G401.6 (cell line): ENCODE measurements around the gene MT1H.
"Not testable (repeated sequence)": the region's sequence is repeated elsewhere in the genome, so short reads cannot be mapped to it uniquely, and the experiment has no call there.

ENCODE experiments used
- FAIRE-seq: peaks from 2 replicates; lab custom pipeline; 2012; peaks lifted over from hg19 to GRCh38; lab: Jason Lieb, UNC

Gene MT1H

GRCh38 chr16:56684926-56685590, 15.4 kb downstream of the MT1H start:
- no peak for FAIRE-seq

- no peak for FAIRE-seq
These were observed 17.1 kb downstream of the MT1H start for GRCh38 chr16:56686758-56687157.

- FAIRE-seq = no peak
These were observed 19.1 kb downstream of the MT1H start for GRCh38 chr16:56688762-56689161.

DNA sequence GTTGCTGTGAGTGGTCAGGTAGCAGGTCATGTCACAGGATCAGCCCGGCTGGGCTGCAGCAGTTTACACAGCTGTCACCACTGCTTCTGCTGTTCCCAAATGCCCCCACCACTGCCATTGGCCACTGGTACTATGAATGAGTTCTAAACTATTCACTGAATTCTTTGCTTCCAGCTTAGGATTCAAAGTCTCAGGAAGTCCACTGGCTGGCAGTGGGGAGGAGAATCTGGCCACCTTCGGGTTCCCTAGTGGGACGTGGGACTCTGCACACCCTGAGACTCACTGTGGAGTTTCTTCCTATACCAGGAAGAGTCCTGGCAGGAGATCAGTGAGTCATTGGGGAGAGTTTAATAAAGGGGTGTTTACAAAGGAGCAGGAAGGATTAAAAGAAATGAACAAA, 19.6 kb downstream of the MT1H start:
- no peak for FAIRE-seq

GRCh38 chr16:56690420-56691122, 21.0 kb downstream of the MT1H start:
- no peak for FAIRE-seq

DNA sequence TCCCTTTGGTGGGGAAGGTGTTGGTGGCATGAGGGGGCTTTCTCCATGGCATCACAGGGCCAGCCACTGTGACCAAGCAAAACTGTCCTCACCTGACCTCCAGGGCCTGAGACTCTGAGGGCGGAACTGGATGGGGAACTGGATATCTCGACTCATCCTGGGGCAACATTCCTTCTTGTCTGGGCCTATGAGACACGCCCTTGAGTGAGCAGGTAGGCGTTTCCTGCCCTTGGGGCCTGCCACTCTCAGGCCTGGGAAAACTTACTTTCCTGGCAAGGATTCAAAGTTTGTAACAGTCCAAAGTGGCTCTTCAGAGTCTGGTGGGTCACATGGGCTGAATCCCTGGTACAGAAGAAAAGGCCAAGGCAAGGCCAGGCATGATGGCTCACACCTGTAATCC, 22.3 kb downstream of the MT1H start:
- FAIRE-seq = no peak

DNA sequence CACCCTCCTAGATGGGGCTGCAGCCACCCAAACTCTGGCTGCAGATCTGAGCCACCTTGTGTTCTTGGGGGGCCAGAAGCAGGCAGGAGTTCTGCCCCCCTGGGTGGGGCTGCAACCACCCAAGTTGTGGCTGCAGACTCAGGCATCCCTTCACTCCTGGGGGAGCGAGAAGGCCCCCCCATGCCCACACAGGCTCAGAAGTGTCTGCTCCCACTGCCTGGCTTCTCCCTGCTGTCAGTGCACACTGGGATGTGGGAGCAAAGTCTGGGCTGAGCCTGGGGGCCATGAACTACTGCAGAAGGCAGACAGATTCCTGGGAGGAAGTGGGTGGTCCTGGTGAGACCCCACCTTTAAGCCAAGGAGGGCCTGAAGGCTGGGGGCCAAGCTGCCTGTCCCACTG, 25.6 kb downstream of the MT1H start:
- FAIRE-seq = no peak

DNA sequence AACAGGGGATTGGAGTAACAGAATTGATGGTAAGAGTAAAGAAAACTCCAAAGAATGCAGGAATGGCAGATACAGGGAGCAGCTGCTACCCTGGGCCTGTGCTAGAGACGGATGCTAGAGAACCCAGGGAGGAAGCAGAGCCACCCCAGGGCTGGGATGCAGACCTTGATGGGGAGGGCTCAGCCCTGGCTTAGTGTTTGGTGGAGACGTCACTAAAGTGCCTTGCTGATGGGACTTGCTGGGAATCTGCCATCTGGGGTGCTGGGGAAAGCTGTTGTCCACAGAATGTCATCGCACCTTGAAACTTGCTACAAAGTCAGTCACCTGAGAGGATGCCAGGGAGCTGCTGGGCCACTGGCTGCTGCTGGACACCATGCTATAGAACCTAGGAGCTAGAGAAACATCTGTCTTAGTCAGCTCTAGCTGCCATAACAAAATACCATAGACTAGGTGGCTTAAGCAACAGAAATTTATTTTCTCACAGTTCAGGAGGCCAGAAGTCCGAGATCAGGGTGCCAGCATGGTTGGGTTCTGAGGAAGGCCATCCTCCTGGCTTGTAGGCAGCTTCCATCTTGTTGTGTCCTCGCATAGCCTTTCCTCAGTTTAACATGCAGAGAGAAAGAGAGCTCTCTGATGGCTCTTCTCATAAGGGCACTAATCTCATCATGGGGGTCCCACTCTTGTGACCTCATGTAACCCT, 28.0 kb downstream of the MT1H start:
- FAIRE-seq = no peak

DNA sequence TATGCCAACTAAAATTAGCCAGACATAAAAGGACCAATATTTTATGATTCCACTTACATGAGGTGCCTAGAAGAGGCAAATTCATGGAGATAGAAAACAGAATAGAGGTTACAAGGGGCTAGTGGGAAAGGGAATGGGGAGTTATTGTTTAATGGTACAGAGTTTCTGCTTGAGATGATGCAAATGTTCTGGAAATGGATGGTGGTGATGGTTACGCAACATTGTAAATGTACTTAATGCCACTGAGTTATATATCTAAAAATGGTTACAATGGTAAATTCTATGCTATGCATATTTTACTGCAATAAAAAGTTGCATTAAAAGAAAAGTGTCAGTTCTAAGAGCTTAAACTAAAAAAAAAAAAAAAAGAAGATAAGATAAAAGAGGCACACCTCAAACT, 30.6 kb downstream of the MT1H start:
- no peak for FAIRE-seq

- FAIRE-seq = no peak
These were observed 31.0 kb downstream of the MT1H start for GRCh38 chr16:56700631-56701030.

GRCh38 chr16:56701534-56701933, 31.9 kb downstream of the MT1H start:
- no peak for FAIRE-seq

- no peak for FAIRE-seq
These were observed 33.2 kb downstream of the MT1H start for GRCh38 chr16:56702836-56703235.

DNA sequence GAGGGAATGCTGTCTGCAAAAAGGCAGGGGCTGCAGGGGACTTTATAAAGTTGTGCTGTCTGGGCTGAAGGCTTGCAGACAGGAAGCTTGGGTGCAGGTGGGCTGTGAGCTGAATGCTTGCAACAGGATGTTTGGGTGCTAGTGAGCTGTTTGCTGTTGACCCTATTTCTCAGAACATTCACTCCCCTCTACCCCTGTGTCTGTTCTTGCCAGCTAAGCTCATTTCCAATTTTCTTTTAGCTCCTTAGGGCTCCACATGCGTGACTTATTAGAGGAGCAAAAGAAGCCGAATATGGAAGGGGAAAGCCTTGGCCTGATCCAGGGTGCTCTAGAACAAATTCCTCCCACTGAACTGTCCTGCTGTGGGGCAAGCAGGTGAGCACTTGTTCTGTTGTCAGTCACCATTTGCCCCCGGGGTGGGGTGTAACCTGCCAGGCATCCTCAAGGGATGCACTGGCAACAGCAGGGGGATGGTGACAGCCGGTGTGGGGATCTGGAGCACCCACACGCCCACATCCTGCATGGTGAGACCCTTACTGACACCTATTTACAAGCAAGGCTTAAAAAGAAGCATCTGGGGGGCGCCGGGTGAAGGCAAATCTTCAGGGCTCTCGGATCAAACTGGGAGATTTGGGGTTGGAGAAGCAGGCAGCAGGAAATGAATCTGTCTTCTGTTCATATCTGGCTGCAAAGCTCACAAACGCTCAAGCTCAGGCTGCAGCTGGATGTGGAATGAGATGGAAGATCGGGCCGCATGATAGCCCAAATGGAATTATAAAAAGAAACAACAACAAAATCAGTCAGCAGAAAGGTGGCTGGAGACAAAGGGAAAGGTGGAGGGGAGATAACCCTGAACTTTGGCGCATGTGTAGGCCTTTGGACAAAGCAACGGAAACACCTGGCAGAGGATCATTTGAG, 39.2 kb downstream of the MT1H start:
- FAIRE-seq = no peak

- FAIRE-seq = no peak
These were observed 39.9 kb downstream of the MT1H start for GRCh38 chr16:56709443-56710040.

DNA sequence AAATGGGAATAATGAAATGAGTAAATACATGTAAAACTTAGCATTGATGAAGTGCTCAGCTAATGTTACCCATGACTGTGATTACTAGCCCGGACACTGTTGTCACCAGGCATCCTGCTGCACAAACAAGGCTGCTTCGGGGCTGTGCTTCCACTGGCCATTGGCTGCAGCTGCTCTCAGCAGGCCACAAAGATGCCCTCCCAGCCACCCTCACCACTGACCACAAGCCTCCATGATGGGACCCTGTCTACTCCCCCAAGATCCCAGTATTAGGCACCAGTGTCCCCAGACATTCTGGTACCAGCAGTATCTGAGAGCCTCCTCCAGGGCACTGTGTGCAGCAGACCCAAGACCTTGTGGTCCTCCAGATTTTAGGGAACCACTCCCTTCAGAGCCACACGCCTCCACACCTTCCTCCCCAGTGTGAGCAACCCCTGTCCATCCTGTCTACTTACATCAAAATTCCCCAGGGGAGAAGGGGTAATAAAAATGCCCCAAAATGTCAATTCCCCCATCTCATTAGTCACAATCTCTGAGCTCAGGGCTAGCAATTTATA, 40.6 kb downstream of the MT1H start:
- FAIRE-seq = no peak

- FAIRE-seq = no peak
These were observed 42.2 kb downstream of the MT1H start for GRCh38 chr16:56711862-56712261.

GRCh38 chr16:56713794-56714193, 44.2 kb downstream of the MT1H start:
- no peak for FAIRE-seq

DNA sequence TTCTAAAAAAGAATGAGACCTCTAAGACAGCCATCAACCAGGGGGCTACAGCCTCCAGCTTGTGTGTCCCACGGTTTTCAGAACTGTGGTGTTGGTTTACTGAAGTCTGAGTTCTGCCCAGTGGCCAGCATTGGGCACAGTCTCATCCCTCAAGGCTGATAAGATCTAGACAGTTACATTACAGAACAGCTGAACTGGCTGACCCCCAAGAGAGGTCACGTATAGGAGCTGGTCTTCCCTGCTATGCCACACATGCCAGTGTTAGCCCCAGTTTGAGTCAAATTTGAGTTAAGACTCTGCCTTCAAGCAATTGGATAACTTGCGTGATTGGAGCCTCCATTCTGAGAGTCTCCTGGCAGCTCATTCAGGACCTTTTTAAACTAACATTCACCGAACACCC, 45.5 kb downstream of the MT1H start:
- FAIRE-seq = no peak

DNA sequence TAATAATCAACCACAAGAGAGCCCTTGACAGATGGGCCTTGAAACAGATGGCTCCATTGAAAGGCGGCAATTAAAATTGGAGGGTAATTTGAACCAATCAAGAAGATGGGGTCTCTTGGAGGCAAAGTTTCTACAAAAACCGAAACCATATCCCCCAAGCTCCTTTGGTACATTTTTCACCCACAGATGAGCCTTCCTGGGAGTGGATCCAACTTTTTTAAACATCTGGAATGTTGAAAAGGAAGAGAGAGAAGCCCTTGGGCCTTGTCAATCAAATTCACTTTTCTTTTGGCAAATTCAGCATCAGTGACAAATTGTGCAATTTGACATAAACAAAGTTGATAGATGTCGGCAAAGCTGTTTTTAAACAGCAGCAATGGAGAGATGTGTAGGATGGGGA, 47.1 kb downstream of the MT1H start:
- FAIRE-seq = no peak

DNA sequence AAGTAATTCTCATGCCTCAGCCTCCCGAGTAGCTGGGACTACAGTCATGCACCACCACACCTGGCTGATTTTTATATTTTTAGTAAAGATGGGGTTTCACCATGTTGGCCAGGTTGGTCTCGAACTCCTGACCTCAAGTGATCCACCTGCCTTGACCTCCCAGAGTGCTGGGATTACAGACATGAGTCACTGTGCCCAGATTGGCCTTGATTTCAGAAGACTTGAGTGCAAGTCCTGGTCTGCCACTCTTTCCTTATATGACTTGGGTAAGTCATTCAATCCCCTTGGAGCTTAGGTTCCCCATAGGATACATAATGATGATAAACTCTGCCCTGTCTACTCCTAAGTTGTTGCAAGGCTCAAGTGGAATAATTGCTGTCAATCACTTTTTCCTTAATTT, 47.9 kb downstream of the MT1H start:
- FAIRE-seq = not testable (repeated sequence)
